Measurements from ENCODE around the gene TRRAP. TPM values are rescaled to one million over a fixed set of nuclear protein-coding genes. Genes with fewer than 3 reads are reported as not detected.

TRRAP gene
- total RNA-seq, 1 donor from 2014 or later = 18.3 TPM

- no peak overlapping the region for H3K4me3 ChIP-seq (ENCODE audit: low read depth, low read length)
- no peak for TF ChIP-seq CTCF (conservative IDR thresholded peaks at IDR 0.05; ENCODE audit: low read depth, low read length)
- DNase-seq (ENCODE audit: low read depth) = no peak
Measured at GRCh38 chr7:98922392-98923187, 44.3 kb downstream of the TRRAP start.

- DNase-seq (ENCODE audit: low read depth) = no peak
- H3K4me3 ChIP-seq (ENCODE audit: low read depth, low read length) = no peak overlapping the region
- no peak for TF ChIP-seq CTCF (conservative IDR thresholded peaks at IDR 0.05; ENCODE audit: low read depth, low read length)
Measured at GRCh38 chr7:98923512-98923911, 45.2 kb downstream of the TRRAP start.

- H3K4me3 ChIP-seq (ENCODE audit: low read depth, low read length) = no peak overlapping the region
- TF ChIP-seq CTCF (conservative IDR thresholded peaks at IDR 0.05; ENCODE audit: low read depth, low read length) = no peak
- no peak for DNase-seq (ENCODE audit: low read depth)
Measured at GRCh38 chr7:98927125-98927524, 48.8 kb downstream of the TRRAP start.

- no peak overlapping the region for H3K4me3 ChIP-seq (ENCODE audit: low read depth, low read length)
- no peak for DNase-seq (ENCODE audit: low read depth)
- no peak for TF ChIP-seq CTCF (conservative IDR thresholded peaks at IDR 0.05; ENCODE audit: low read depth, low read length)
Measured at GRCh38 chr7:98930464-98930863, 52.1 kb downstream of the TRRAP start.

GRCh38 chr7:98930921-98931320, 52.6 kb downstream of the TRRAP start:
- no peak for TF ChIP-seq CTCF (conservative IDR thresholded peaks at IDR 0.05; ENCODE audit: low read depth, low read length)
- no peak for DNase-seq (ENCODE audit: low read depth)
- H3K4me3 ChIP-seq (ENCODE audit: low read depth, low read length) = no peak overlapping the region

GRCh38 chr7:98933321-98933720, 55.0 kb downstream of the TRRAP start:
- no peak for TF ChIP-seq CTCF (conservative IDR thresholded peaks at IDR 0.05; ENCODE audit: low read depth, low read length)
- no peak overlapping the region for H3K4me3 ChIP-seq (ENCODE audit: low read depth, low read length)
- DNase-seq (ENCODE audit: low read depth) = no peak

GRCh38 chr7:98934267-98934666, 55.9 kb downstream of the TRRAP start:
- no peak for TF ChIP-seq CTCF (conservative IDR thresholded peaks at IDR 0.05; ENCODE audit: low read depth, low read length)
- DNase-seq (ENCODE audit: low read depth) = no peak
- no peak overlapping the region for H3K4me3 ChIP-seq (ENCODE audit: low read depth, low read length)

Measured in epithelial cell of proximal tubule (primary cell).